Coronary artery (tissue), 2 donors: ENCODE data around the gene GNG8.

ENCODE experiments used
- DNase-seq: peaks from one replicate; pipeline ENCODE4 v3.0.0-alpha.2; 2017; ENCODE audit warnings: low spot score
- H3K27ac ChIP-seq, 2 donors: fragments of 200-600 bp; sonication (generic); one replicate each; pipeline ENCODE4 v1.5.1; 2016 to 2019
- H3K4me3 ChIP-seq: fragments of 200-600 bp; sonication (generic); 2 replicates; pipeline ENCODE4 v1.5.1; 2016; ENCODE audit warnings: mild to moderate bottlenecking, moderate library complexity
- TF ChIP-seq, protein P1 (sequence below): fragments of 200-600 bp; sonication (generic); IDR thresholded peaks from one replicate; pipeline ENCODE4 v1.5.1; 2019; ENCODE audit warnings: antibody characterized with exemption

GNG8 gene

DNA sequence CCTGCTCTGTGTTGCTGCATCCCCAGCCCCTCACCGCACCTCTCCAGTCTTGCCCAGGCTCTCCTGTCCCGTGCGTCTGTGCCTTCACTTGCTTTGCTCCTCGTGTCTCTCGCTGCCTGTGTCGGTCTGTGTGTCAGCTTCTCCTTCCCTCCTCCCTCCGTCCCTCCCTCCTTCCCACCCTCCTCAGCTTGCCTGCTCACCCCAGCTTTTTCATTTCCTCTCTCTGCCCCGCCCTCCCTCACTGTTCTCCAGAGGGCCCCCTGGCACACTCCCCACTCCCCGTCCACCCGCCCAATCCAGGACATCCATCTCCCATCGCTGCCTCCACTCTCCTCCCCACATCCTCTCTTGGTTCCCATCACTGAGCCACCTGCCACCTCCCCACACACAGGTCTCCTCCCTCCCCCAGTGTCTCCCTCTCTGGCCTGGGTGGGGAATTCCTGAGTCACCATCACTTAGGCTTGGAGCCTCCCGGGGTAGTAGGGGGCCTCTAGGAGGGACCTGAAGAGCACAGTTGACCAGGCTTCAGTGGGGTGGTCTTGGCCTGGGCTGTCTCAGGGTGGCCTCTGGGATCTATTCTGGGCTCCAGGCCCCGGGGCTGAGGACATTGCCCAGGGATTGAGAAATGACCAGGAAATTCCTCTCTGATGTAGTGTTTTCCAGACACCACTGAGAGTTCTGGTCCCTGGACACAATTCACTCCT, 10.9 kb downstream of the GNG8 start, which contains the start of gene PTGIR:
PTGIR (minus strand) TSS at position 132 of the 704 bp plus-strand sequence. CDS start 864 bp downstream, outside the sequence.
- TF ChIP-seq, protein P1, sequence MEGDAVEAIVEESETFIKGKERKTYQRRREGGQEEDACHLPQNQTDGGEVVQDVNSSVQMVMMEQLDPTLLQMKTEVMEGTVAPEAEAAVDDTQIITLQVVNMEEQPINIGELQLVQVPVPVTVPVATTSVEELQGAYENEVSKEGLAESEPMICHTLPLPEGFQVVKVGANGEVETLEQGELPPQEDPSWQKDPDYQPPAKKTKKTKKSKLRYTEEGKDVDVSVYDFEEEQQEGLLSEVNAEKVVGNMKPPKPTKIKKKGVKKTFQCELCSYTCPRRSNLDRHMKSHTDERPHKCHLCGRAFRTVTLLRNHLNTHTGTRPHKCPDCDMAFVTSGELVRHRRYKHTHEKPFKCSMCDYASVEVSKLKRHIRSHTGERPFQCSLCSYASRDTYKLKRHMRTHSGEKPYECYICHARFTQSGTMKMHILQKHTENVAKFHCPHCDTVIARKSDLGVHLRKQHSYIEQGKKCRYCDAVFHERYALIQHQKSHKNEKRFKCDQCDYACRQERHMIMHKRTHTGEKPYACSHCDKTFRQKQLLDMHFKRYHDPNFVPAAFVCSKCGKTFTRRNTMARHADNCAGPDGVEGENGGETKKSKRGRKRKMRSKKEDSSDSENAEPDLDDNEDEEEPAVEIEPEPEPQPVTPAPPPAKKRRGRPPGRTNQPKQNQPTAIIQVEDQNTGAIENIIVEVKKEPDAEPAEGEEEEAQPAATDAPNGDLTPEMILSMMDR, result no peak
- peak within 1 kb of the TSS; percentile 69 for H3K4me3 ChIP-seq
- DNase-seq, result peak; percentile 95
- peak within 1 kb of the TSS; percentile 89 to 98 for H3K27ac ChIP-seq

DNA sequence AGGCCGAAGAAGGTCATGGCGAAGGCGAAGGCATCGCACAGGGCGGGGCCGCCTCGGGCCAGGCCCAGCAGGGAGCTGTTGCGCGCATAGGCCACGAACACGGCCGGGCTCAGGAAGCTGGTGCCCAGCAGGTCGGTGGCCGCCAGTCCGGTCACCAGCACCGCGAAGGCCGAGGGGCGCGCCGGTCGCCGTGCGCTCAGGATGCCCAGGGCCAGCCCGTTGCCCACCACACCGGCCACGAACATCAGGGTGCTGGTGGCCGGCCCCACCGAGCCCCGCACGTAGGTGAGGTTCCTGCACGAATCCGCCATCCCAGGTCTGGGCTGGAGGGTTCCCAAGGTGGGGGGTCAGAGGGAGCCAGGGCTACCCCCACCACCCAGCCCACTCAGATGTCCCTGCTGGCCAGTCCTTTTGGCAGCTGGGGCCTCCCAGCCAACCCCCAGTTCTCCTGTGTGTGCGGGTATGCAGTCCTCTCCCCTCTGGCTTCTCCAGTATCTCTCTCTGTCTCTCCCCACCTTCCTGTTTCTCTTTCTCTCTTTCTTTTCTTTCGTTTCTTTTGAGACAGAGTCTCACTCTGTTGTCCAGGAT, 12.0 kb downstream of the GNG8 start:
- TF ChIP-seq, protein P1, result no peak
- H3K27ac ChIP-seq, result peak overlapping the region; percentile 89 to 98
- DNase-seq, result no peak
- peak overlapping the region; percentile 69 for H3K4me3 ChIP-seq

DNA sequence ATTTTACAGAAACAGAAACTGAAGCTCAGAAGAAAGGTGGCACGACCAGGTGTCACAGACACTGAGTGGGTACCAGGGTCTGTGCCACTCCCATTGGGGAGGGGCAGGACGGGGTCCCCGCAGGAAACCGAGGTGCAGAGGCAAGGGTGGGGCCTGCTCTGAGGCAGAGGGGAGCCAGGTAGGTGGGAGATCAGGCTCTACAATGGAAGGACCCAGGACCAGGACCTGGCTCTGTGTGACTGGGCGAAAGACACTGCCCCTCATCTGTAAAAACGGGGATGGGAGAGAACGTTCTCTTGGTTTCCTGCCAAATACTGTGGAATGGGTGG, 13.9 kb downstream of the GNG8 start:
- Histone ChIP-seq H3K27ac (peak overlapping the region; percentile 89 to 98), H3K4me3 (peak overlapping the region; percentile 69)
- DNase-seq, result no peak
- TF ChIP-seq, protein P1, result no peak

DNA sequence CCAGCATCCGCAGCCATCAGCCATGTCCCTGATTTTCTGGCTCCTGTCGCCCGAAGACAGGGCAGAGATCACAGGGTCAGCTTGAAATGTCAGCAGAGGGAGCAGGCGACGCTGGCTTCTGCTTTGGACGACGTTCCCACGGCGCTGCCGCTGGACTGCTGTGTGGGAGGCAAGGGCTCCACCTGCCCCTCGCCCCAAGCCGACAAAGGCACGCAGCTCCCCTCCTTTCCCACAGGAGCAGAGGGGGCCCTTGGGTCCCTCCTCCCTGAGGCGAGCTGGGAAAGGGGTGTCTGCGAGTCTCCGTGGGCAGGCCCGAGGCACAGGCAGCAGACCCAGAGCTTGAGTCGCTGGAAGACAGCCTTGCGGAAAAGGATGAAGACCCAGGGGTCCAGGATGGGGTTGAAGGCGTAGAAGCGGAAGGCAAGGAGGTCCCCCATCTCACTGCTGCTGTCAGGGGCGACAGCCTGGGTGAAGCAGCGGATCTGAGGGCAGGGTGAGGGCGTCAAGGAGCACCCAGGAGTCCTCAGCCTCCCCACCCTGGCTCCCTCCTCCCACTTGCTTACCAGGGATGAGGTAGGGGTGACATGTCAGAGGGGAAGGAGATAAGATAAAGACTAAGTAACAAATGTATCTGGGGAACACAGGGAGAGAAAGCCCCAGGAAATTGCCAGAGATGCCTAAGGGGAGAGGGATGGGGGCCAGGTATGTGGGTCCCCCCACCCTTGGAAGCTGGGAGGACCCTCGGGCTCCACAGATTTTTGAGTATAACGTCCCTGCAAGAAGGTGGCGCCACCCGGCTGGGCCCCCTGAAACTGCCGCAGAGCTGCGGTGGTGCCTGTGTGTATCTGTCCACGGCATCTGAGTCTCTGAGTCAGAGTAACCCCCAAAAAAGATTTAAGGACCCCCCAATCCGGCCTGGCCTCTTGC, 14.5 kb downstream of the GNG8 start:
- Histone ChIP-seq H3K27ac (peak overlapping the region; percentile 89 to 98), H3K4me3 (peak overlapping the region; percentile 69)
- TF ChIP-seq, protein P1, result no peak
- DNase-seq, result peak; percentile 79

DNA sequence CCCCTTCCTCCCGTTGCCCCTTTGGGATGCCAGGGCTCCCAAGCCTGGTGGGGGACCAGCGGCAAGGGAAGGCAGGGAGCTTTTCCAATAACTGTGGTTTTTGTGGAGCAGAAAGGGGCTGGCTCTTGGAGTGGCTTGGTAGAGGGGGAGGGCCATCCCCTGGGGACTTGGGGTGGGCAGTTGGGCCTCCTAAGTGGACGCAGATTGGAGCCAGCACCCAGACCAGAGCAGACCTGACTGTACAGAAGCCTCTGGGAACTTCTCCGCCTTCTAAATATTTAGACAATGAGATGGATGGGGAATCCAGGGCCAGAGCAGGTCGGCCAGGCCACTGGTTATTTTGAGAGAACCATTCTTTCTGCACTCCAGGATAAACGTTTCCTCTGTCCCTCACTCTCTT, 15.3 kb downstream of the GNG8 start:
- peak; percentile 90 for DNase-seq
- H3K4me3 ChIP-seq, result peak overlapping the region; percentile 69
- TF ChIP-seq, protein P1, result no peak
- peak overlapping the region; percentile 89 to 98 for H3K27ac ChIP-seq

DNA sequence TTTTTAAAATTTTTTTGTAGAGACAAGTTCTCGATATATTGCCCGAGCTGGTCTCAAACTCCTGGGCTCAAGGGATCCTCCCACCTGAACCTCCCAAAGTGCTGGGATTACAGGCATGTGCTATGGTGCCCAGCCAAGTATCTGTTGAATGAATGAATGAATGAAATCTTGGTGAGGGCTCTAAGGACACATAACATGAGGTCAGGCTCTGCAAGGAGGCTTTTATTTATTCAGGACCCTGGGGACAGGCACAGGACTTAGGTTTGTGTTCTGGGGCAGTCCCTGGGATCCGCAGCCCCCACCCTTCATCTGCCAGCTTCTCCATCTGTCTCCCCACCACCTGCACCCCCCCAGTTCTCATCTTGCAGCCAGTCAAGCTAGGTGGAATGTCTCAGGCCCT, 15.7 kb downstream of the GNG8 start:
- peak overlapping the region; percentile 89 to 98 for H3K27ac ChIP-seq
- DNase-seq, result no peak
- H3K4me3 ChIP-seq, result peak overlapping the region; percentile 69
- TF ChIP-seq, protein P1, result no peak
